ENCODE results near the gene TSC22D1.

The TSC22D1 gene

DNA sequence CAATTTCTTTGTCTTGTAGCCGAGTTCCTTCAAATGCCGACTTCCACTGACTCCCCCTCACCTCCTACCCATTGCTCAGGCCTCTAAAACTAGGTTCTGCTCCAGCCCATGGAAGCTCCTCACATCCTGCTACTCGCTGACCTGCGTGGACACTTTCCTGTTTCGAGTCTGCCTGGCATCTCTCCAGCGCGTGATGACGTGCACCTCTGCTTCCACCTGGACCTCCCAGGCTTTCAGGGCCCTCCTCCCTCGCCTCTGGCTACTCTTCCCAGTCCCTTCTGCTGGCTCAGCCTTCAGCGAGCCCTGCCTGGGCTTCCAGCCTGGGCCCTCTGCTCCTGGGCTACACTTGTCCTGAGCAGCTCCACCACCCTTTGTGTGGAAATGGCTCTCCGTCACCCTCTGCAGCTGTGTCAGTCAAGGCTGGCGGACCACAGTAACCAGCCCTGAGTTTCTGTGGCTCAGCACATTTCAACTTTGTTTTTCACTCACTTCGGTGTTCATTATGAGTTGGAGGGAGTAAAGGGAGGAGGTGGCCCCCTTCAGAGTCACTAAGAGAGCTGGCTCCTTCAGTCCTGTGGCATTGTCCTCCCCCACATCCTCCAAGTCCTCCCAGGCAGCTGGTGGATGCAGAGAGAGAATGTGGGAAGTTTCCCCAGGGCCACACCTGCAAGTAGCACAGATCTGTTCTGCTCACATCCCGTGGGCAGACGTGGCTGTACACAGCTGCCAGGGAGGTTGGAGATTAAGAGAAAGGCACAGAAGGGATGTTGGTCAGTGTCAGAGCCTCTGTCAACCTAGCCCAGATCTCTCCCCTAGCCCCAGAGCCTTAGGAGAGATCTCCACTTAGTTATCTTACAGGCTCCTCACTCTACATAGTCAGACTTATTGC, 153.1 kb downstream of the TSC22D1 start:
- no peak for DNase-seq

DNA sequence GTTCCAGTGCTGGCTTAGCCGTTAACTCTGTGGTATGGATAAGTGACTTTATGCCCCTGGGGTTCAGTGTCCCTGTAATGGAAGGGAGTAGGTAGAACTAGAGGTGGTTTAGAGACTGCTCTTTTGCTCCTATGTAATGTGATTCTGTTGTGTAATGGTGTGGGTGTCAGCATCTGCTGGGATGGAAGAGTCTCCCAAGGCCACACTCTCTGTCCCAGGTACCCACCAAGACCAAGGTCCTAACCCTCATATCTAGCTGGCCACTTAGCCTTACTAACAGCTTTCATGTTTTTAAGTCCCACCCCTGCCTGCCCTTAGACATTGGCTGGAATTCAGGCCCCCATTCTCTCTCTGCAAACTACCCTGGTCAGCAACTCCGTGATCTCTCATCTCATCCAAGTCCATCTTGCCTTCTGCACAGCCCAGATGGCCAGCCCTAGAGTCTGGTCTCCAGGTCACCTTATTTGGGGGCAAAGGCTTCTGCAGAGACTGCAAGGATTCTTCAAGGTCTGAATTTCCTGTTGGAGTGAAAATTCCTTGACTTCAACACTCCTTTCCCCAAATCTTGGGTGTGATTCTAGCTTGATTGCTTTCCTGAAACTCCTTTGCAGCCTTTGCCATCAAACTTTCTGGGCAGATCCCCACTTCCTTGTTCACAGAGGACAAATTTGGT, 154.1 kb downstream of the TSC22D1 start:
- DNase-seq = no peak

DNA sequence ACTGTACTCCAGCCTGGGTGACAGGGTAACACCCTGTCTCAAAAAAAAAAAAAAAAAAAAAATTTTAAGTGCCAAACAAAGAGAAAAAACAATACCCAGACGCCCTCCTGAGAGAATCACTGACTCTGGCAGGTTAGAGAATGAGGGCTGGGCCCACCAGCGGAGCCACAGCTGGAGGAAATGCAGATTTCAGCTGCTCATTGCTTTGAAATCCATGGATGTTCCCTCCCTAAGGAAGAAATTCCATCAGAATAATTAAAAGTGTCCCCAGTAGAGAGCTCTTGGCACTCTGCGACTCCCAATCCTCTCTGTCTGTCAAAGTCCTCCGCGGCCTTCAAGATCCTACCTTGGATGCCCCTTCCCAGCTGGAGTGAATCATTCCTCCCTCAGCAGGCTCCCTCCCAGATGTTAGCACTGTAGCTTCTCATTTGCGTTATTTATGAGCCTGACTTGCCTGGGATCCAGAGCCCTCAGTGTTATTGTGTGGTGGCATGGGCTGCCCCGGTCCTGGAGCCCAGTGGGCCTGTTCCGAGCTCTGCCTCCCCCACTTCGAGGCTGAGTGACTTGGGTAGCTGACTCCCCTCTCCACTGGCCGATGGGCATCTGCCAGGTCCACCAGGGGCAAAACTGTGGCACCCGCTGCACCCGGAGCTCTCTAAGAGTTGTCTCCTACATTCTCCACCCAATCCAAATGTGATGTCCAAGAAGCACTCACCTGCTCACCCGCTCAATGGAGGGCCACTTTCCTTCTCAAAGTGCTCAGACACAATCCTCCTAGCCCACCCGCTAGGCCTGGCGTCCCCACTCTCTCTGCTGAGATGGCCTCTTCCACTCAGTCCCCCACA, 155.5 kb downstream of the TSC22D1 start:
- DNase-seq = no peak

DNA sequence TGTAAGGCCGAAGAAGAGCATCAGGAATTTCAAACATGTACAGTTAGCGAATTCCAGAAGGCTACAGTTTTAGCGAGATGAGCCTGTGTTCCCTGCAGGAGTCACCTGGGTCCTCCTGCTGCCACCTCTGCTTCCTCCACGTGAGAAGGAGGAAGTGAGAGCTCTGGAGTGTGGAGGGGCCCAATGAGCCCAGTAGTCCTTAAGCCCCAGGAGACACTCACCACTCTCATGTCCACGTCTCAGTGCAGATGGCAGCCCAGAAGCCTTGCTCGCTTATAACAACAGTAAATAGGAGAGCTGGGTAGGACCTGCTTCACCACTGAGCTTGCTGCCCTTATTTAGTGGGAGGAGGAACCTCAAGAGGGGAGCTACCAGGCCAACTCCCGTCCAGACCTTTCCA, 158.3 kb downstream of the TSC22D1 start:
- no peak for DNase-seq

DNA sequence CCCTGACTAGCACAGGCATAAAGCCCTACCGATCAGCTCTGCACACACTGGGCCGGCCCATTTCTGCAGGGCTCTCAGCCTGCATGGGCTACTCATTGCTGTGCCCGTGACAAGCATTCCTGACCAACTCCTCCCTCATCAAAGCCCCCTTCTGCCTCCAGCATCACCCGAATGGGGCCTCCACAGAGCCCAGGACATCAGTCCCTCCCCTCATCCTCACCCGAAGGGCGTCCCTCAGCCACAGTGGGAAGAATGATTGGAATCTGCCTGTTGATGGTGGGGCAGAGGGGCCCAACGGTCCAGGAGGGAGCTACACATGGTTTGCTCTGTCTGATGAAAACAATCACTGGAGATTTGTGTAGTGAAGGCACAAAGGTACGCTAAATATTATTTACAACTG, 158.7 kb downstream of the TSC22D1 start:
- DNase-seq = no peak

DNA sequence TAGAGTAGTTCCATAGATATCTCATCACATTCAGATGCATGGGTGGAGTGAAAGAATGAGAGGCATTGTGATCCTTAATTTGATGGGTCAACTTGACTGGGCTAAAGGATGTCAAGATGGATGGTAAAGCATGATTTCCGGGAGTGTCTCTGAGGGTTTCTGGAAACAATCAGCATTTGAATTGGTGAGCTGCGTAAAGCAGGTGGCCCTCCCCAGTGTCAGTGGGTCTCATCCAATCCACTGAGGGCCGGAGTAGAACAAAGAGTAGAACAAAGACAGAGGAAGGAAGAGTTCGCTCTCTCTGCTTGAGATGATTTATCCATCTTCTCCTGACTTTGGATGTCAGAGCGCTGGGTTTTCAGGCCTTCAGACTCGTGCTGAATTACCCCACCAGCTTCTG, 159.4 kb downstream of the TSC22D1 start:
- DNase-seq = no peak

DNA sequence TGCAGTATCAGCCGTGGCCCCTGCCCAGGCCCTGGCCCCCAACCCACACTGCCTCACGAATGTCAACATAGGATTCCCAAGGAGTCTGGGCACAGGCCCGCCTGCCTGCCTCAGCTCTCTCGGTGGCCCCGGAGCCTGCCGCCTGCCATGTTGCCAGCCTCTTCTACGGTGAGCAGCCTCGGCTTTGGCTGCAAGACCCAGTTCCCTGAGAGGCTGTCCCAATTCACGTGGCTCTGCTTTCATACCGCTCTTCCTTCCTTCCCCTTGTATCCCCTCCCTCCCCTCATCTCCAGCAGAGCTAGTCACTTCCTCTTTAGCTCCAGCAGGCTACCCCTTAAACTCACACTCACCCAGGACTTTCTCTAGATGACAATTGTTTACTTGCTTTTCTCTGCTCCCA, 159.8 kb downstream of the TSC22D1 start:
- DNase-seq = no peak

DNA sequence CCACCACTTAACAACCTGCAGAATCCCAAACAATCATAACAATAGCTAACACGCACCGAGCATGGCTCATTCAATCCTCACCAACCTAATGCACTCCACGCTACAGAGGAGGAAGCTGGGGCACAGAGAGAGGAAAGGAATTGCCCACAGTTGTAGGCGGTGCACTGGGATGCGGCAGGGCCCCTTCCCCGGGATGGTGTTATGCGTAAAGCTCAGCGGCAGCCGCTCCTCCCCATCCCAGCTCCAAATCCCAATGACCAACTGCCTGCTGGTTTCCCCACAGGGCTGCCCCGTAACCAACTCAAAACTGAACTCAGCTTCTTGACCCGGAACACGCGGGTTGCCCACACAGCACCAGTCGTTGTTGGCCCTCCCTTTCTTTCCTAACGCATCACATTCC, 160.3 kb downstream of the TSC22D1 start:
- DNase-seq = no peak

DNA sequence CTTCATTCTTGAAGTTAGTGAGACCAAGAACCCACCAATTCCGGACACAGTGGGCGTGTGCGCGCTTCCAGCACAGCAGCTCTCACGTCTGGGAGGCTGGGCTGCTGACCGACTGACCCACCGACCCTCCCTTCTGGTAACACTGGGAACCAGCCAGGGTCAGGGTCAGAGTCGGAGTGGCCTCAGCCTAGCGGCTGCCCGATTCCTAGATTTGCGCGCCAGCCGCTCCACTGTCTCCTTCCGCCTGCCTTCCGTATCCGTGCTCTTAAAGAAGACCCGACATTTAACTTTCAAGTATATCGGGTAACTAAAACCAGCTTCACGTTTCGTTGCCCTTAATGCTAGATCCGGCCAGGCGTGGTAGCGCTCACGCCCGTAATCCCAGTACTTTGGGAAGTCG, 161.4 kb downstream of the TSC22D1 start:
- DNase-seq = no peak

DNA sequence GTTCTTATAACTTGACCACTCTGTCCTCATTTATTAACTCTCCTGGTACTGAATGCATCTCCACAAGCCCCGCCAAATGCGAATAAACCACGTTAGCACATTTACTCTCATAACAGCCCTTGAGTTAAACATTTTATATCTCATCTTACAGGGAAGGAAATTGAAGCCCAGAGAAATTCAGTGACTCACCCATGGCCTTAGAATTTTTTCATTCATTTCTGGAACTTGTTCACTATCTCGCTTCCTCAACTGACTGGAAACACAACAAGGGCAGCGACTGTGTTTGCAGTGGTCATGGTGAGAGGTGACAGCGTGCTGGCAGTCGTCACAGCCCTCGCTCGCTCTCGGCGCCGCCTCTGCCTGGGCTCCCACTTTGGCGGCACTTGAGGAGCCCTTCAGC, 163.0 kb downstream of the TSC22D1 start:
- DNase-seq = no peak

DNA sequence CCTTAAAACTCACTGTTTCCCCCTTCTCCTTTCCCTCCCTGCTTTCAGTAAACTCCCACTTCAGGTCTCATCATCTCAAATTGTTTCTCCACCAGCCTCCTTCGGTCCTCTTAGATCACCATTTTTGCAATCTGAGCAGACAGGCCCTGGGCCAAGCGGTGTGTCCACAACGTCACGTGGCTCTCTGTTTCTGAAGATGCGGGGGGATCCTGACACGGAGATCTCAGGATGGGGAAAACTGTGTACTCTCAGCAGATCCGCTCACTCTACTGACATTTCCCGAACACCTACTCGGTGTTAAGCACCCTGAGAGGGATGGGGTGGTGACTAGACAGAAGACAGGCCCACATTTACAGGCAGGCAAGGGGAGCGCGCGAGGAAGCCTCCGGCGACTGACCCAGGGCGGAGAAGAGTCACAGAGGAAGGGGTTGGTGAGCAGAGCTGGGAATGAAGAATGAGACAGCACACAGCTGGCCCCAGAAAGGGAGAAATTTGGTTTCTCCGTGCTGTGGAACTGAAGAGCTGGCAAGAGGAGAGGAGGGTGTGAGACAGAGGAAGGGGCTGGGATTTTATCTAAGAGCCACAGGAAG, 163.7 kb downstream of the TSC22D1 start:
- no peak for DNase-seq

DNA sequence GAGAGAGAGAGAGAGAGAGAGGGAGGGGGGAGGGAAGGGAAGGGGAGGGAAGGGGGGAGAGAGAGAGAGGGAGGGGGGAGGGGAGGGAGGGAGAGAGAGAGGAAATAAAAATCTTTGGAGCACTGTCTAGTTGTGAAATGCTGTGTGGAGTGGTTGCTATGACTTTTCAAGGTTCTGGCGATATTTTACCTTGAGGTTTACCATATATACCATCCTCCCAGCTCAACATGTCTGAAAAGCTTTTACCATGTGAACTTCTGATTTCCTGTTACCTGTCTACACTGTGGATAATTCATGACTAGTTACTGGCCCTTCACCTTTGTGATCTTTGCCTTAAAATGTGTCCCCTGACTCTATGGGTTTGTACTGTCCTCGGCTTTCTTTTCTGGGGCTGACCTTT, 164.3 kb downstream of the TSC22D1 start:
- DNase-seq = no peak

DNA sequence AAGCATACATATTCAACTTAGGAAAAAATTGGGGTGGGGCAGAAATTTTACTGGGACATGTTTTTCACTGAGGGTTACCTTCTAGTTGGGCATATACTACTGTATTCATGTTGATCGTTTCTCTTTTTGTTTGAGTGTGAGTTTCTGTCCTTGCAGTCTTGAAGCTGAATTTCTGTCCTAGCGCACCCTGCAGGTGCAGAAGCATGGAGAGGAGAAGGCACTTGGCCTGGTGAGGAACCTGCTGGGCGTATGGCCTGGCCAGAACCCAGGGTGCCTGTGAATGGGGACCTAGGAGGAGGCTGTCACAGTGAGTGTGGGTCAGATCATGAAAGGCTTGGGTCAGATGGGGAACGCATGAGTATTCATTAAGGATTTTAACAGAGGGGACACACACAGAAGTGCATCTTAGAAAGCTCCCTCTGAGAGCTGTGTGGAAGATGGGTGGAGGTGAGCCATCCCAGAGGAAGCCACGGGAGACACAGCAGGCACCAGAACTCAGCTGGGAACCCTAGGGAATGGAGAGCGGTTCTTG, 165.7 kb downstream of the TSC22D1 start:
- DNase-seq = no peak

DNA sequence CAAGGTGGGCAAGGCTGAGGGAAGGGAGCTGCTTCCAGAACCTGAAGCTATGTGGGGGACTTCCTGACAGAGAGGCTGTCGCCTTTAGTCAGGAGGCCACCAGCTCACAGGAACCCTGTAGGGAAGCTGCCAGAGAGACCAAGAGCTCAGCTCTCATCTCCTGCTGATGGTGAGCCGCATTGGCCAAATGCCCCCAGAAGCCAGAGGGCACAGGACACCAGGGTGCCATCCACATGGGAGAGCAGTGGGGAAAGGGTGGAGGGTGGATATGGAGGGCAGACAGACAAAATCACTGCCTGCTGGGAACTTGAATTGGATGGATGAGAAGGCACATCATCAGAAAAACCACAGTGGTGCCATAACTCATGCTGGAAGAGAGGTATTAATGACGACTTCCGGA, 166.5 kb downstream of the TSC22D1 start:
- no peak for DNase-seq

DNA sequence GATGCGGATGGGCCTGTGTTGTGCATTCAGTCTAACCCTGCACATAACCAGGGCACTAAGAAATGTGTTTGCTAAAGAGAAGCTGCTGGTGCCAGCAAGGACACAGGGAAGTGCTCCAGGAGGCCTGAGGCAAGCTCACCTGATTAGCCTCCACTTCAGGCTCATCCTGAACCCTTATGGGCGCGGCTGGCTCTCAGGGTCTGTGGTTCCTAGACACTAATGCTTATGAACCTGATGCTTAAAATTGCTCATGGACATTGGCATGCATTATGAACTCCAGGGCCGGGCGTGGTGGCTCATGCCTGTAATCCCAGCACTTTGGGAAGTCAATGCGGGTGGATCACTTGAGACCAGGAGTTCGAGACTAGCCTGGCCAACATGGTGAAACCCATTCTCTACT, 168.2 kb downstream of the TSC22D1 start:
- DNase-seq = no peak

DNA sequence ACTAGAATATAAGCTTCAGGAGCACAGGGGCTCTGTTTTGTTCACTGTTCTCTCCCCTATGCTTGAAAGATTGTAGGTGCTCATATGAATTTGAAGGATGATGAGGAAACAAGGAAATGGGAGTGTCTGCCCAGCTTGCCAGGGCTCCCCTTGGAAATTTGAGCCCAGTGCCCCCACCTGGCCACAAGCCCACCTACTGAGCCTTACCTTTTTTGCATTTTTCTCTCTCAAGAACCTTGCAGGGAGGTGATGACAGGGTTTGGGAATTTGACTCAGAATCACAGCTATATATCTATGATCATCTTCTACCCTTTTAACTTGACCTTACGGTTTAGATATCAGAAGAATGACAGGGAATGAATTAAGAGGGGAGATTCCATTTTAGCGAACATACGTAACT, 168.8 kb downstream of the TSC22D1 start:
- DNase-seq = no peak

DNA sequence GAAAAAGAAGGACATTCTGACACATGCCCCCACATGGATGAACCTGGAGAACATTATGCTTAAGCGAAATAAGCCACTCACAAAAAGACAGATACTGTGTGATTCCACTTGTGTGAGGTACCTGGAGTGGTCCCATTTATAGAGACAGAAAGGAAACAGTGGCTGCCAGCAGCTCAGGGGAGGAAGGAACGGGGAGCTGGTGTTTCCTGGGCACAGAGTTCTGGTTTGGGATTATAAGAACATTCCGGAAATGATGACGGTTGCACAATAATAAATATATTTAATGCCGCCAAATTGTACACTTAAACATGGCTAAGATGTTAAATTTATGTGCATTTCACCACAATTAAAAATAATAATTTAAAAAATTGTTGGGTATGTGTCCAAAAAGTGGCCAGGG, 169.5 kb downstream of the TSC22D1 start:
- DNase-seq = no peak

DNA sequence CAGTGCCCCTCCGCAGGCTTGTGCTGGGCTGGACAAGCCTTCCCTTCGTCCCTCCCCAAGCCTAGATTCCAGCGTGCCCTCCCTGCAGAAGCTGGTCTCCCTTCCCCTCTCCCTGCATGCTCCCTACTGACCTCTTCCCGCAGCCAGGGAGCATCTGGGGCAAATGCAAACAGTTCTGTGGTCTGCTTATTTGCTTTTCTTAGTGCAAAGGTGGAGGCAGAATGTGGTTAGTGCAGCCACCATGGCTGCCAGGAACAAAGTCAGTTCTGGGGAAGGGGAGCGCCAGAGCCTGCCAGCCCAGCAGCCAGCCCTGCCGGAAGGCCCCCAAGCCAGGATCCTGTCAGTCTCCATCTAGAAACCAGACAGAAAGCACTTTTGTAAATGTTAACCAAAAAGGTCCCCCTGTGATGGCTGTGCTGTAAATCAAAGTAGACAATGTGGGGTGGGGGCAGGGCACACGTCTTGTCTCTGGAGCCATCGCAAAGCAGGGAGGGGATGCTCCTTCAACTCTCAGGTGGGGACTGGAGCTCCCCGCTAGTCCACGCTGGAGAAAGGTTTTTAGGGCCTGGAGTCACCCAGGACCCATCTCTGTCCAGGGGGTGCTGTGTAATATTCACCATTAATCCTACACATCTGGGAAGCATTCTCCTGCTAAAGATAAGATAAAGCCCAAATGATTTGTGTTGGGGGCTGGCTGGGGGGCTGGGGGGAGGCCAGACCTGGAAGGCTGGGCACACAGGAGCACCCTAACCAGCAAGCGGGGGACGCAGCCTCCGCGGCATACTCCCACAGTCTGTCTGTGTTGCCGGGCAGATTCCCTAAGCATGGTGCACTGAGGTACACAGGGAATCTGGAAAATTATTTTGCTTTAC, 171.6 kb downstream of the TSC22D1 start:
- no peak for DNase-seq

DNA sequence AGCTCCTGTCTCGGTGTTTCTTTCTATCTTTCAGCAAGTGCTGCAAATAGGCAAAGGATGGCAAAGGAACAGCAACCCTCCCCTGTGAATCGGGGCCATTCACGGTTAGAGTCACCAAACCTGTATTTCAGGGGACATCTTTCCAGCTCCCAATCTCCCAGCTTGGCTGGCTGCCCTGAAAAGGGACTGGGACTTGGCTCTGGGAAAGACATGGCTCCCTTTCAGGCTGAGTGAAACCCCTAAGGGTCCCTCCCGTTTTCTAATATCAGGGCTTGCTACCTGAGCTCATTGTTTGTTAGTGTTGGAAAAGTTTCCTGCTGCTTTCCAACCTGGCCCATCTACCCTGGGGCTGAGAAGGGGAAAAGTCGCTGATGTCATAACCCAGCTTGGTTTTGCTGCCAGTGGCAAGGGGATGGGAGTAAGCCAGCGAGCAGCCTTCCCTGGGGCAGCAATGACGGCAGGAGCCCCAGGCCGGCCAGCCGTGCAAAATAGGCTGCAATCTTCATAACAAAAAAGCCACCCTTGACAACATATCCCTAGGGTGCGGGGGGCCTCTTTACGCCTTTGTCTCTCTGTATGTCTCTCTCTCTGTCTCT, 172.6 kb downstream of the TSC22D1 start:
- no peak for DNase-seq

DNA sequence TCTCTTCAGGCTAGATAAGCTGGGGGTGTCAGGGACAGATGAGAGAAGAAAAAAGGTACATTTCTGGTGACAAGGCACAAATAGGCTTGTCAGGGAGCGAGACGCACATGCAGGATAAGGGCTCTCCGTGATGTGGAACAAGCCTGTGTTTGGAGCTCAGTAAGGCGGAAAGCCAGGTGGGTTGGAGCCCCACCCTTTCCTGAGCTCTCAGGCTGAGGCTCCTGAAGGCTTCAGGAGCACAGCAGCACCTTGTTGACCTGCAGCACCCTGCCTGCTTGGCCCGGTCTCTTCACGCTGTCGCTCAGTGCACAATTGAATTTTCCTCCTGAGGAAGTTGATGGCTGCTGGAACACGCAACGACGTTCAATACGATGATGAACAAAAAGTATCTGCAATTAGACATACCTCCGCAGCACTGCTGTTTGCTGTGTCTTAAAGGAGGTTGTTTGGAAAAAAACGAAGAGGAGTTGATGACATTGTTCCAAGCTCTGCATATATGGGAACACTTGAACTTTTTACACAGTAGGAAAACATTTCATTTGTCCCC, 173.2 kb downstream of the TSC22D1 start:
- DNase-seq = no peak

DNA sequence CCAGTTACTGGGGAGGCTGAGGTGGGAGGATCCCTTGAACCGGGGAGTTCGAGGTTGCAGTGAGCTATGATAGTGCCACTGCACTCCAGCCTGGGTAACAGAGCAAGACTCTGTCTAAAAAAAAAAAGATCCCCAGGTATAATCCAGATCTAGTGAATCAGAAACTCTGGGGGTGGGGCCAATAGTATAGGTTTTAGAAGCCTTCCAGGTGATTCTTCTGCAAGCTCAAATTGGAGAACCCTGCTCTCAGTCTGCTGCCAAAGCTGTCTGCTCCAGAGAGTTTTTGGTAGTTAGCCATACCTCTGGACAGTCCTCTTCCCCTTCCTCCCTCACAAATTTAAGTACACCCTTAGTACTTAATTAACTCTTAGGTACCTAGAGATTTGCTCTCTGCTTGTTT, 174.6 kb downstream of the TSC22D1 start:
- DNase-seq = no peak

All from T-helper 1 cell (primary cell).